GM23248 (cell line): ENCODE data around the gene UBE3D.

Experiments used
- EZH2 ChIP-seq: fragments of 200-600 bp; sonication (generic); IDR thresholded peaks from 2 replicates; pipeline ENCODE4 v1.6.1; 2018; ENCODE audit warnings: antibody characterized with exemption, mild to moderate bottlenecking; ENCODE audit not compliant: insufficient read depth, poor library complexity, severe bottlenecking
- EZH2phosphoT487 ChIP-seq: fragments of 200-600 bp; sonication (generic); IDR thresholded peaks from 2 replicates; pipeline ENCODE4 v1.6.1; 2018; ENCODE audit warnings: antibody characterized with exemption, moderate library complexity, mild to moderate bottlenecking, low read depth; ENCODE audit not compliant: insufficient read depth

DNA sequence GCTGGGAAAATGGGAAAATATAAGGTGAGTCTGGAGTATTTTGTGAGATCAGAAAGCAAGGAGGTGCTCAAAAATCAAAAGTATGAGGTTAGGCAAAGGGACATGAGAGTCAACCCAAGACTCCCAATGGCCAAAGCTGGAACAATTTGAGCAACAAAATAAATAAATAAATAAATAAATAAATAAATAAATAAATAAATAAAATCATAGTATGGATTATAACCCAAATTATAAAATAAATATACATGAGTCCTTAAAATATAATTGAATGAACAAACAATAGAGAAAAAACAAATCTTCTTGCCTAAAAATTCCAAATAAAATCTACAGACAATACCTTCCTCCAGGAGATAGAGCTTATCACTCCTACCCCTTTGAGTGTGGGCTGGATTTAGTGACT lies 69.5 kb downstream of the UBE3D start:
- no peak for TF ChIP-seq EZH2
- TF ChIP-seq EZH2phosphoT487 = no peak
